Activated CD8-positive, alpha-beta T cell treated with anti-CD3 and anti-CD28 coated beads for 36 hours (primary cell): ENCODE results near the gene MAPK4. TPM values are rescaled to one million over a fixed set of nuclear protein-coding genes. Genes with fewer than 3 reads are reported as not detected.
"Not testable (repeated sequence)": the region's sequence is repeated elsewhere in the genome, so short reads cannot be mapped to it uniquely, and the experiment has no call there.

Experiments used
- ATAC-seq: fragments of 200-7000 bp; cut with Tn5 transposase; one replicate; pipeline ENCODE4 v1.10.0; 2021; ENCODE audit warnings: mild to moderate bottlenecking, moderate library complexity
- CTCF ChIA-PET: fragments of 350-600 bp; sonication (Branson Sonifier 250); formaldehyde crosslinking; loops from one replicate; lab custom pipeline; 2021; ENCODE audit warnings: antibody characterized with exemption; lab: Charles Lee
- POLR2A ChIA-PET: fragments of 350-600 bp; sonication (Branson Sonifier 250); formaldehyde crosslinking; loops from one replicate; lab custom pipeline; 2021; ENCODE audit warnings: antibody characterized with exemption; lab: Charles Lee
- DNase-seq: peaks from one replicate; pipeline ENCODE4 v3.0.0-alpha.2; 2020
- H3K27ac Mint-ChIP-seq: one replicate; pipeline ENCODE4 v1.8.0; 2021; ENCODE audit warnings: mild to moderate bottlenecking, mixed read lengths
- H3K27me3 Mint-ChIP-seq: one replicate; pipeline ENCODE4 v1.8.0; 2021; ENCODE audit warnings: mixed read lengths
- H3K36me3 Mint-ChIP-seq: one replicate; pipeline ENCODE4 v1.8.0; 2021; ENCODE audit warnings: low read depth, mixed read lengths
- H3K4me1 Mint-ChIP-seq: one replicate; pipeline ENCODE4 v1.8.0; 2021; ENCODE audit warnings: low read depth, mixed read lengths
- H3K4me3 Mint-ChIP-seq: one replicate; pipeline ENCODE4 v1.8.0; 2021; ENCODE audit warnings: mild to moderate bottlenecking, moderate library complexity, mixed read lengths
- H3K9me3 Mint-ChIP-seq: one replicate; pipeline ENCODE4 v1.8.0; 2021; ENCODE audit warnings: mixed read lengths
- intact Hi-C: fragments of 100-400 bp; cut with micrococcal nuclease; formaldehyde crosslinking; loops from one replicate; pipeline ENCODE4 v1.10.0; 2022
- total RNA-seq, 2 experiments: library from RNA; stranded (reverse); gene quantifications; one replicate each; pipeline ENCODE4 v1.2.3, GENCODE V29; 2021
- TF ChIP-seq, protein P1 (sequence below): fragments of 200-600 bp; IDR thresholded peaks from one replicate; pipeline ENCODE4 v1.8.0; 2022; ENCODE audit warnings: antibody characterized with exemption, mild to moderate bottlenecking

The MAPK4 gene
- total RNA-seq, 2 experiments from 2014 or later: not detected

DNA sequence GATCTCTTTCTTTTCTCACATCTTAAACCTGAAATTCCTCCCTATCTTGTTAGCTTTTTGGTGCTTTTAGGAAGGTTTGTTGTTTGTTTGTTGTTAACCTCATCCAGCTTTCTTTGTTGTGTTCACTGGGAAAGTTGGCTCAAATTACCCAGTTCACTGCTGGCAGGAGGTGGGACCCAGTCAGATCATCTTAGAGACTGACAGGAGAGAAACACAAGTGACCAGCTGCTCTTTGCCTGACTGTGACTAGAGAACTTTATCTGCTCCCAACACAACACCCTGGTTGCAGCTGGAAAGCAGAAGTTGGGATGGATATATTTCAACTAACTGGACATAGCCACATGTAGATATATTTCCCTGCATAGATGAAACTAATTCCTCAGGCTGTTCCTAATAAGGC is 10.0 kb downstream of the MAPK4 start:
- CTCF ChIA-PET: no interaction called here
- H3K27me3 Mint-ChIP-seq: peaks cover 24% of the 10 kb centered on the region
- H3K4me3 Mint-ChIP-seq: no peak overlapping the region

DNA sequence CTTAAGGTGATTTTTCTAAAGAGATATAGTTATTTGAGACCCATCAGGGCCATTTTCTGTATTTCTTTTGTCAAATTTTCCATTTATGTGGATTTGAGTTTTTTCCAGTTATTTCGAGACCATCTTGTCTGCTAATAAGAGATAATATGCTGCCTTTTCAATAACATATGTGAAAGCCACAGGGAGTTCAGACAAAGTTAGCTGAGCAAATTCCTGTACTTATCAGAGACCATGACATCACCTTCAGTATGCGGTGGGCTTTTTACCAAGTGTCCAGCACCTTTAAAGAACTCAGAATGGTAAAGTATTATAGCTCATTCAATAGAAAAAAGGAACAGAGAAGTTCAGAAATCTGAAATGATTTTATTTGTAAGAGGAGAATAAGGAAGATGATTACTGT is 11.7 kb downstream of the MAPK4 start:
- no peak for DNase-seq
- Mint-ChIP-seq H3K9me3 (peaks cover 7% of the 10 kb centered on the region), H3K4me1 (no peaks in the 10 kb centered on the region), H3K36me3 (no peaks in the 10 kb centered on the region), H3K4me3 (no peak overlapping the region), H3K27ac (no peak overlapping the region), H3K27me3 (peaks cover 18% of the 10 kb centered on the region)
- ATAC-seq: no peak
- intact Hi-C loops: no loop called here
- TF ChIP-seq, protein P1, sequence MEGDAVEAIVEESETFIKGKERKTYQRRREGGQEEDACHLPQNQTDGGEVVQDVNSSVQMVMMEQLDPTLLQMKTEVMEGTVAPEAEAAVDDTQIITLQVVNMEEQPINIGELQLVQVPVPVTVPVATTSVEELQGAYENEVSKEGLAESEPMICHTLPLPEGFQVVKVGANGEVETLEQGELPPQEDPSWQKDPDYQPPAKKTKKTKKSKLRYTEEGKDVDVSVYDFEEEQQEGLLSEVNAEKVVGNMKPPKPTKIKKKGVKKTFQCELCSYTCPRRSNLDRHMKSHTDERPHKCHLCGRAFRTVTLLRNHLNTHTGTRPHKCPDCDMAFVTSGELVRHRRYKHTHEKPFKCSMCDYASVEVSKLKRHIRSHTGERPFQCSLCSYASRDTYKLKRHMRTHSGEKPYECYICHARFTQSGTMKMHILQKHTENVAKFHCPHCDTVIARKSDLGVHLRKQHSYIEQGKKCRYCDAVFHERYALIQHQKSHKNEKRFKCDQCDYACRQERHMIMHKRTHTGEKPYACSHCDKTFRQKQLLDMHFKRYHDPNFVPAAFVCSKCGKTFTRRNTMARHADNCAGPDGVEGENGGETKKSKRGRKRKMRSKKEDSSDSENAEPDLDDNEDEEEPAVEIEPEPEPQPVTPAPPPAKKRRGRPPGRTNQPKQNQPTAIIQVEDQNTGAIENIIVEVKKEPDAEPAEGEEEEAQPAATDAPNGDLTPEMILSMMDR: no peak
- CTCF ChIA-PET: no interaction called here
- POLR2A ChIA-PET: no interaction called here

More for the DNA sequence above, 10.0 kb downstream of the MAPK4 start:
- H3K9me3 Mint-ChIP-seq: peaks cover 7% of the 10 kb centered on the region
- no peak for ATAC-seq
- DNase-seq: no peak
- H3K27ac Mint-ChIP-seq: no peak overlapping the region
- TF ChIP-seq, protein P1: no peak
- POLR2A ChIA-PET: no interaction called here
- H3K36me3 Mint-ChIP-seq: no peaks in the 10 kb centered on the region
- intact Hi-C loops: no loop called here
- no peaks in the 10 kb centered on the region for H3K4me1 Mint-ChIP-seq

DNA sequence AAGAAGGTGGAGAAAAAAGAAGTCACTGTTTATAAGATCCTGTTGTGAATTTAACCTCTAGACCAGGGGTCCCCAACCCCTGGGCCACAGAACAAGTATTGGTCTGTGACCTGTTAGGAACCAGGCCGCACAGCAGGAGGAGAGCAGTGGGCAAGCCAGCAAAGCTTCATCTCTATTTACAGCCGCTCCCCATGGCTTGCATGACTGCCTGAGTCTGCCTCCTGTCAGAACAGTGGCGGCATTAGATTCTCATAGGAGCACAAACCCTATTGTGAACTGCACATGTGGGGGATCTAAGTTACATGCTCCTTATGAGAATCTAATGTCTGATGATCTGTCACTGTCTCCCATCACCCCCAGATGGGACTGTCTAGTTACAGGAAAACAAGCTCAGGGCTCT is 13.3 kb downstream of the MAPK4 start:
- POLR2A ChIA-PET, H3K4me3 Mint-ChIP-seq, H3K36me3 Mint-ChIP-seq, DNase-seq, intact Hi-C loops, CTCF ChIA-PET, H3K27ac Mint-ChIP-seq, ATAC-seq, H3K9me3 Mint-ChIP-seq, H3K4me1 Mint-ChIP-seq: not testable (repeated sequence)
- peaks cover 16% of the 10 kb centered on the region for H3K27me3 Mint-ChIP-seq

DNA sequence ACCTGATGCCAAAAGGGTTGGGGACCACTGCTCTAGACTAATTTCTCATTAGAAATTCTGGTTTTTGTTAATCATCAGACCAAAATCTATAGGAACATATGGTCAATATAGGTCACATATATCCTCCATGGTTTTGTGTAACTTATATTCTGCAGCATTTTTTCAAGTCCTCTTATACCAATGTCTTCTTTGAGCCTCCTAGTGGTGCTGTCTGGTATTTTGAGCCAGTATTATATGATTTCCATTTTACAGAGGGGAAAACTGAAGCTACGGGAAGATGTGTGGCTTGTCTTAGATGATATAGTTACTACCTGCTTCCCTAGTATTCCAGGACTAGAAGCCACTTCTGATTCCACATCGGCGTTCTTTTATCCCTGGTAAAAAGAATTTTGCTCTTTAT is 13.8 kb downstream of the MAPK4 start:
- Mint-ChIP-seq H3K27ac (no peak overlapping the region), H3K4me3 (no peak overlapping the region), H3K27me3 (peaks cover 17% of the 10 kb centered on the region), H3K4me1 (no peaks in the 10 kb centered on the region), H3K36me3 (no peaks in the 10 kb centered on the region), H3K9me3 (peaks cover 3% of the 10 kb centered on the region)
- intact Hi-C loops: no loop called here
- TF ChIP-seq, protein P1: no peak
- ChIA-PET CTCF (no interaction called here), POLR2A (no interaction called here)
- DNase-seq: no peak
- ATAC-seq: no peak

DNA sequence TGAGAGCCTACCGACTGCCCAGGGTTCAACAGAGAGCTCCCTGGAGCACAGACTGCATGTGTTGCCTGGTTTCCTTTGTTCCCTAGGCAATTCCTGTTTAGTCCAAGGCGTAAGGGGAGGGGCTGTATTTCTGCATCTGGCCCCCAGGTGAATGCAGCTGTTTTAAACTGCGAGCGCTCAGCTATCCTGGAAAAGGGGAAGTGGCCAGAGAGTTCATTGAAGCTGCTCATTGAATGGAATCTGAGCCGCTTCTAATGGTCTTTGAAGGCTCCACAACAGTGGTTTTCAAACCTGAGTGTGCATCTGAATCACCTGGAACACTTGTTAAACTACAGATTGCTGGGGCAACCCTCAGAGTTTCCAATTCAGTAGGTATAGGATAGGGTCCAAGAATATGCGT is 18.1 kb downstream of the MAPK4 start:
- ChIA-PET POLR2A (no interaction called here), CTCF (no interaction called here)
- Mint-ChIP-seq H3K36me3 (no peaks in the 10 kb centered on the region), H3K4me3 (no peak overlapping the region), H3K9me3 (no peaks in the 10 kb centered on the region), H3K27me3 (peaks cover 6% of the 10 kb centered on the region), H3K4me1 (no peaks in the 10 kb centered on the region), H3K27ac (no peak overlapping the region)
- intact Hi-C loops: no loop called here
- DNase-seq (no peak), ATAC-seq (no peak)
- TF ChIP-seq, protein P1: no peak

DNA sequence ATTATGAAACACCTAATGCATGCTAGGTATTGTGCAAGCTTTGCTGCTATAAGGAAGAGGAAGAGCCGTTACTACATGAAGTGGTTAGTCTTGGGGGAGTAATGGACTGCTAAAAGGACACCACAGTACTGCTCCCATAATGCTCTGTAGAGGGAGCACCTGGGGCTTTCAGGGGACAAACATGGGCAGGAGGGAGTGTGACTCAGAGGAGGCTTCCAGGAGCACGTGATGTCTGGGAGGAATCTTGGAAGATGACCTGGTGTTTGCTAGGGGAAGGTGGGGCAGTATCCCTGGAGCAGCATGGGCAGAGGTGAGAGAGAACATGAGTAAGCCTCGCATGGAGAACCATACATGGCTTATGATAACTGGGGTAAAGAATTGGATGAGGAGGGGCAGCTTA is 18.8 kb downstream of the MAPK4 start:
- TF ChIP-seq, protein P1: no peak
- Mint-ChIP-seq H3K27me3 (peaks cover 6% of the 10 kb centered on the region), H3K36me3 (no peaks in the 10 kb centered on the region), H3K4me1 (no peaks in the 10 kb centered on the region), H3K9me3 (no peaks in the 10 kb centered on the region), H3K4me3 (no peak overlapping the region), H3K27ac (no peak overlapping the region)
- CTCF ChIA-PET: no interaction called here
- intact Hi-C loops: no loop called here
- DNase-seq (no peak), ATAC-seq (no peak)
- POLR2A ChIA-PET: no interaction called here
